SU-DHL-6 (cell line): ENCODE results near the gene RANBP17.
"Not testable (repeated sequence)": the region's sequence is repeated elsewhere in the genome, so short reads cannot be mapped to it uniquely, and the experiment has no call there.

Source experiments
- H2AFZ ChIP-seq: fragments of 200-600 bp; sonication (generic); 2 replicates; pipeline ENCODE4 v1.6.1; 2014; ENCODE audit warnings: low read depth, mild to moderate bottlenecking, moderate library complexity, mixed read lengths, antibody characterized with exemption, low read length; ENCODE audit not compliant: severe bottlenecking
- H3F3A ChIP-seq: fragments of 200-600 bp; shearing (Covaris generic); 2 replicates; pipeline ENCODE4 v1.6.0; 2016; ENCODE audit warnings: antibody characterized with exemption, mild to moderate bottlenecking; ENCODE audit not compliant: insufficient read depth
- H3K27ac ChIP-seq: fragments of 200-600 bp; sonication (generic); 2 replicates; pipeline ENCODE4 v1.5.1; 2016; ENCODE audit warnings: low read depth, mild to moderate bottlenecking, low read length, moderate library complexity, mixed read lengths
- H3K27me3 ChIP-seq: fragments of 200-600 bp; sonication (generic), shearing (Covaris generic); 2 replicates; pipeline ENCODE4 v1.6.0; 2014; ENCODE audit warnings: mild to moderate bottlenecking, low read length
- H3K36me3 ChIP-seq: fragments of 200-600 bp; sonication (generic); 2 replicates; pipeline ENCODE4 v1.6.1; 2014; ENCODE audit warnings: mild to moderate bottlenecking, low read length, mixed read lengths
- H3K4me2 ChIP-seq: fragments of 300-600, 200-600 bp; shearing (Covaris generic), sonication (generic); 2 replicates; pipeline ENCODE4 v1.6.0; 2014; ENCODE audit warnings: low read length, low read depth, mild to moderate bottlenecking; ENCODE audit not compliant: poor library complexity, severe bottlenecking
- H3K4me3 ChIP-seq: fragments of 200-600 bp; sonication (generic); 2 replicates; pipeline ENCODE4 v1.5.1; 2014; ENCODE audit warnings: antibody characterized with exemption, low read length, mild to moderate bottlenecking, mixed read lengths; ENCODE audit not compliant: insufficient read depth, poor library complexity, severe bottlenecking
- H3K79me2 ChIP-seq: fragments of 200-600 bp; sonication (generic); 2 replicates; pipeline ENCODE4 v1.6.1; 2014; ENCODE audit warnings: mild to moderate bottlenecking, low read length, moderate library complexity; ENCODE audit not compliant: insufficient read depth
- H3K9ac ChIP-seq: fragments of 200-600 bp; sonication (generic); 2 replicates; pipeline ENCODE4 v1.7.0; 2014; ENCODE audit warnings: mild to moderate bottlenecking, low read length
- H3K9me2 ChIP-seq: fragments of 200-600 bp; sonication (generic); replicated peaks from 2 replicates; pipeline ENCODE4 v1.6.1; 2014; ENCODE audit warnings: low read length; ENCODE audit not compliant: insufficient read depth
- H3K9me3 ChIP-seq: fragments of 200-600 bp; sonication (generic); 2 replicates; pipeline ENCODE4 v1.6.1; 2014; ENCODE audit warnings: low read length, mixed read lengths; ENCODE audit not compliant: insufficient read depth
- H4K20me1 ChIP-seq: fragments of 200-600 bp; sonication (generic); 2 replicates; pipeline ENCODE4 v1.6.1; 2014; ENCODE audit warnings: low read depth, mild to moderate bottlenecking, antibody characterized with exemption, low read length, moderate library complexity, mixed read lengths
- CTCF ChIP-seq: fragments of 200-600 bp; sonication (generic); IDR thresholded peaks from one replicate; pipeline ENCODE4 v1.5.1; 2017; ENCODE audit warnings: antibody characterized with exemption, mild to moderate bottlenecking, low read length, moderate library complexity; ENCODE audit not compliant: insufficient read depth, poor library complexity, severe bottlenecking
- EZH2phosphoT487 ChIP-seq: fragments of 200-600 bp; sonication (generic), shearing (Covaris generic); conservative IDR thresholded peaks from 2 replicates; pipeline ENCODE4 v1.6.1; 2018; ENCODE audit warnings: mild to moderate bottlenecking, antibody characterized with exemption, low read length, moderate library complexity, mixed read lengths

Gene RANBP17

DNA sequence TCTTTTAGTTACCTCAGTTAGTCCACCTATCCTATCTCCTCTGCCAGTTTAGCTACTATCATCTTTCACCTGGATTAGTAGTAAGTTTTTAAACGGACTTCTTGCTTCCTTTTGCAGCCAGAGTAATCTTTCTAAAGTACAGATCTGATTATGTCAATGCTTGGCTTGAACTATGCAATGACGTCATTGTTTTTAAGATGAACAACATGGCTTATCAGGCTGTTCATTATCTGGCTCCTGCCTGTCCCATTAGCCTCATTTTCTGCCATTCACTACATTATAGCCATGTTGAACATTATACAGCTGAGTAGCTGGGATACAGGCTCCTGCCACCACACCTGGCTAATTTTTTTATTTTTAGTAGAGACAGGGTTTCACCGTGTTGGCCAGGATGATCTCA lies 98.7 kb downstream of the RANBP17 start:
- Histone ChIP-seq H3K79me2 (no peaks in the 10 kb centered on the region), H3K36me3 (no peaks in the 10 kb centered on the region), H3F3A (no peaks in the 10 kb centered on the region), H3K9ac (no peak overlapping the region), H3K27ac (no peak overlapping the region), H3K4me2 (no peak overlapping the region), H4K20me1 (no peaks in the 10 kb centered on the region), H3K4me3 (no peak overlapping the region), H2AFZ (no peak overlapping the region), H3K9me2 (no peaks in the 10 kb centered on the region), H3K9me3 (no peaks in the 10 kb centered on the region), H3K27me3 (no peaks in the 10 kb centered on the region)
- no peak for TF ChIP-seq EZH2phosphoT487
- no peak for TF ChIP-seq CTCF

- Histone ChIP-seq H3K9ac (no peak overlapping the region), H3K27me3 (no peaks in the 10 kb centered on the region), H3F3A (no peaks in the 10 kb centered on the region), H2AFZ (no peak overlapping the region), H3K4me3 (no peak overlapping the region), H3K79me2 (no peaks in the 10 kb centered on the region), H3K9me2 (no peaks in the 10 kb centered on the region), H3K4me2 (no peak overlapping the region), H3K36me3 (no peaks in the 10 kb centered on the region), H4K20me1 (no peaks in the 10 kb centered on the region), H3K9me3 (no peaks in the 10 kb centered on the region), H3K27ac (no peak overlapping the region)
- TF ChIP-seq CTCF, result no peak
- no peak for TF ChIP-seq EZH2phosphoT487
Observed at GRCh38 chr5:170963521-170963920, 101.7 kb downstream of the RANBP17 start.

- TF ChIP-seq CTCF (no peak), EZH2phosphoT487 (no peak)
- no peaks in the 10 kb centered on the region for H3K79me2 ChIP-seq
- no peaks in the 10 kb centered on the region for H3F3A ChIP-seq
- H3K9me2 ChIP-seq, result no peaks in the 10 kb centered on the region
- no peak overlapping the region for H3K4me3 ChIP-seq
- H3K9me3 ChIP-seq, result no peaks in the 10 kb centered on the region
- H3K9ac ChIP-seq, result no peak overlapping the region
- no peak overlapping the region for H3K4me2 ChIP-seq
- no peaks in the 10 kb centered on the region for H3K36me3 ChIP-seq
- no peak overlapping the region for H3K27ac ChIP-seq
- H4K20me1 ChIP-seq, result no peaks in the 10 kb centered on the region
- H2AFZ ChIP-seq, result no peak overlapping the region
- H3K27me3 ChIP-seq, result no peaks in the 10 kb centered on the region
Observed at GRCh38 chr5:170974461-170974860, 112.6 kb downstream of the RANBP17 start.

GRCh38 chr5:170980261-170980660 lies 118.4 kb downstream of the RANBP17 start:
- not testable (repeated sequence) for H3K27me3 ChIP-seq, H3K36me3 ChIP-seq, H3K4me2 ChIP-seq, H3K27ac ChIP-seq, H3K9me3 ChIP-seq, H3K9ac ChIP-seq, H3K4me3 ChIP-seq, H2AFZ ChIP-seq, H4K20me1 ChIP-seq, H3K79me2 ChIP-seq, H3F3A ChIP-seq, H3K9me2 ChIP-seq
